ENCODE data around the gene ADARB2. TPM values are rescaled to one million over a fixed set of nuclear protein-coding genes. Genes with fewer than 3 reads are reported as not detected.

The ADARB2 gene
- total RNA-seq, 3 donors from 2014 or later: 0.31 to 4.2 TPM; not detected in 1

DNA sequence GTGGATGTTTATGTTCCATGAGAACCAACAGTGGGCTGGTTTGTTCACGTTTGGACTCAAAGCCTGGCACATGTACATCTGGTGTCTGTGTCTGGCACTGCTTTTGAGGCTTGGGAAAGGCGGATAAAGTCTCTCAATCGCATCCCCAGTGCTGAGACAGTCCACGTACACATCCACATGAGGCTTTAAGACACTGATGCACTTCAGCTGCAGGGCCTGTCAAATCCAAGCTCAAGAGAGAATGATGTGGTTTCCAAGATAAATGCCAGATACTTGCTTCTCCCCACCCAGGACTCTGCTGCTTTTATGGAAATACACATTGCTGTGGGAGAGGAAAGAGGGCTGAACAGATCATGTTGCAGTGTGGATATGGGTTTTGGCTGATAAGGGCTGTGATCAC, 178.4 kb downstream of the ADARB2 start:
- Histone ChIP-seq H3K9me3 (no peaks in the 10 kb centered on the region), H3K36me3 (ENCODE audit: low read depth) (no peaks in the 10 kb centered on the region), H3K4me3 (no peak overlapping the region), H3K4me1 (ENCODE audit: low read depth) (no peaks in the 10 kb centered on the region)
- intact Hi-C loops (cut with DNase I, micrococcal nuclease): no loop called here
- ATAC-seq (no peak), DNase-seq (no peak)
- no peak for TF ChIP-seq CTCF (IDR thresholded peaks at IDR 0.05)

- no peaks in the 10 kb centered on the region for H3K9me3 ChIP-seq
- intact Hi-C loops (cut with DNase I, micrococcal nuclease): no loop called here
- no peaks in the 10 kb centered on the region for H3K36me3 ChIP-seq (ENCODE audit: low read depth)
- no peak for ATAC-seq
- no peaks in the 10 kb centered on the region for H3K4me1 ChIP-seq (ENCODE audit: low read depth)
- no peak for DNase-seq
- H3K4me3 ChIP-seq: no peak overlapping the region
- TF ChIP-seq CTCF (IDR thresholded peaks at IDR 0.05): no peak
Observed at GRCh38 chr10:1557081-1557480, 180.2 kb downstream of the ADARB2 start.

DNA sequence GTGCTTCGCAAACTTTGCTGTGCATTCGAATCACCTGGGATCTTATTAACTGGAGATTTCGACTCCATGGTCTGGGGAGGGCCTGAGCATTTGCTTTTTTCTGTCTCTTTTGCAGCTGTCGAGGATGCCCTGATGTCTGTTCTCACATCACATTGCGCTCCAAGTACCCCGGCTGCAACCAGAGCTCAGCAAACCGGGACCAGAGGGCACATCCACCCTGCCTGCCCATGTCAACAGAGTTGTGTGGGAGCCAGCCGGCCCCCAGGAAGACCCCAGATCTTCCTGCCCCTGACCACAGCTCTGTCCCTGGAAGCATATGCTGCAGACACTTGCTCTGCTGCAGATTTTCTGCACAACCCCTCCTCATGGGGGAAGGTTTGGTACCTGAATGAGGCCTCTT, 180.8 kb downstream of the ADARB2 start:
- Histone ChIP-seq H3K4me3 (no peak overlapping the region), H3K36me3 (ENCODE audit: low read depth) (no peaks in the 10 kb centered on the region), H3K4me1 (ENCODE audit: low read depth) (no peaks in the 10 kb centered on the region), H3K9me3 (no peaks in the 10 kb centered on the region)
- intact Hi-C loops (cut with DNase I, micrococcal nuclease): no loop called here
- ATAC-seq (no peak), DNase-seq (no peak)
- no peak for TF ChIP-seq CTCF (IDR thresholded peaks at IDR 0.05)

DNA sequence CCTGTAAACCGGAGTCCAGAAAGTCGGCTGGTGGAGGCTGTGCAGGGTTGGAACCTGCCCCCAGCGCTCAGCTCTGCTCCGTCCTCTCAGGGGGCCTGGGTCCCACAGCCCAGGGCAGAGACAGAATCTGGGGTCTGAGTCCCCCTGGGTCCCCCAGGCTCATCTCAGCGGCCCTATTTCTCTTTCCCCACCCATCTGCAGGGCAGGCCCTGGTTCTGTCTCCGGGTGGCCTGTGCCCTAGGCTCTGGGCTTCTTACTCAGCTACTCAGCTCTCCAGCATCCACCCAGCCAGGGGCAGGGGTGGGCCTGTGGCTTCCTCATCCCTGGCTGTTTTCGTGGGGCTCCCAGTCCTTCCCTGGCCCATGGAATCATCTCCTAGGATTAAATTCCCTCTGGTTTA, 183.4 kb downstream of the ADARB2 start:
- Histone ChIP-seq H3K4me1 (ENCODE audit: low read depth) (no peaks in the 10 kb centered on the region), H3K36me3 (ENCODE audit: low read depth) (no peaks in the 10 kb centered on the region), H3K4me3 (no peak overlapping the region), H3K9me3 (no peaks in the 10 kb centered on the region)
- ATAC-seq: no peak
- DNase-seq: no peak
- no peak for TF ChIP-seq CTCF (IDR thresholded peaks at IDR 0.05)
- intact Hi-C loops (cut with DNase I, micrococcal nuclease): no loop called here

DNA sequence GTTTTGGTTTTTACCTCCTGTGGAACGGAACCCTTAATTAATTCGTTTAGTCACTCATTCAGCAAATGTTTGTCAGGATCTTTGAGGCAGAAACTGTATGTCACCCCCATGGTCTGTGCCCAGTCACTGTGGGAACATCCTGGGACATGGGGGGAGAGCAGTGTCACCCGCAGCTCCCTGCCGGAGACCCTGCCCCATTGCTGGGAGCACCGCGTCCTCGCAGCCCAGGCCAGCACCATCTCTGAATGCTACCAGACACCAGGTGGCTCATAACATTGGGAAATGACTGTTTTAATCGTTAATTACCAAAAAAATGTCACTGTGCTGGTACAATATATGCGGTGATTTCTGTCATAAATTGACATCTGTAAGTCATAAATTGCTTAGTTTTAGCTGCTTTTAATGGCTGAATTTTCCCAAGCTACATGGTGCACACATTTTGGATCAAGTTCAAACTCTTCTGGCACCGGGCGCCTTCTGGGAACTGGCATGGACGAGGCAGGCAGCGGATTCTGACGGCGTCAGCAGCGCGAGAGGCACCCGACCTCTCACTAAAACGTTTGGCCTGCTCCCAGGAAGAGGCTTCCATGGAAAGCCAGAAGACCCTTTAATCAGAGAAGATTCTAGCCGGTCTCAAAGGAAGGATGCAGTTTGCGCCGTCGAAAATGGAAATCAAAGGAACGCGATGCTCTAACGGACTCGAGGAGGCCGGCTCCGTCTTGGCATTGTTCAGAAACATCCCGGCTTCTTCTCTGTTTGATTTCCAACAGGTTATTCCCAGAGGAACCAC, 184.2 kb downstream of the ADARB2 start:
- no peaks in the 10 kb centered on the region for H3K9me3 ChIP-seq
- H3K4me1 ChIP-seq (ENCODE audit: low read depth): no peaks in the 10 kb centered on the region
- no peak overlapping the region for H3K4me3 ChIP-seq
- ATAC-seq: no peak
- no peak for TF ChIP-seq CTCF (IDR thresholded peaks at IDR 0.05)
- intact Hi-C loops (cut with DNase I, micrococcal nuclease): no loop called here
- no peak for DNase-seq
- H3K36me3 ChIP-seq (ENCODE audit: low read depth): no peaks in the 10 kb centered on the region
